ENCODE measurements around the gene CYP4F8. TPM values are rescaled to one million over a fixed set of nuclear protein-coding genes. Genes with fewer than 3 reads are reported as not detected.
"Not testable (repeated sequence)": the region's sequence is repeated elsewhere in the genome, so short reads cannot be mapped to it uniquely, and the experiment has no call there.

The CYP4F8 gene
- total and polyA plus RNA-seq, 5 experiments from 2014 or later = not detected

DNA sequence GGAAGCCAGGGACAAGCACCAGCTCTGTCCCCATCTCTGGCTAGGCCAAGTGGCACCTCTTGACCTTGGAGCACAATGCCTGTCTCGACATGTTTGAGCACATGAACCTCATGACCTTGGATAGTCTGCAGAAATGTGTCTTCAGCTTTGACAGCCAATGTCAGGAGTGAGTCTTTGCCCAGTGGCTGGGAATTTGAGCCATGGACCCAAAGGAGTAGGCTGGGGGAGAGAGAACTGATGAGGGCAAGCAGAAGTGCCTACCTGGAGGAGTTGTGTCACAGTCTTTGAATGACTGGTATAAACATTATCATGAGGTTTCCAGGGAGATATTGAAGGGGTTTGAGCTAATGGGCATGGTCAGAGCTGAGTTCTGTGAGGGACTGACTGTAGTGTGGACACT lies 51.2 kb downstream of the CYP4F8 start:
- no peak overlapping the region for H3K27ac Mint-ChIP-seq
- H3K4me1 Mint-ChIP-seq = no peaks in the 10 kb centered on the region
- ATAC-seq (no peak), DNase-seq (no peak)
- no peak overlapping the region for H3K4me3 Mint-ChIP-seq
- POLR2A ChIA-PET = no interaction called here
- H3K36me3 Mint-ChIP-seq = no peaks in the 10 kb centered on the region
- peaks cover 0 to 5% (median 0%) of the 10 kb centered on the region in 9 donors for H3K9me3 Mint-ChIP-seq
- H3K27me3 Mint-ChIP-seq = peaks cover 0 to 24% (median 15%) of the 10 kb centered on the region in 5 donors

DNA sequence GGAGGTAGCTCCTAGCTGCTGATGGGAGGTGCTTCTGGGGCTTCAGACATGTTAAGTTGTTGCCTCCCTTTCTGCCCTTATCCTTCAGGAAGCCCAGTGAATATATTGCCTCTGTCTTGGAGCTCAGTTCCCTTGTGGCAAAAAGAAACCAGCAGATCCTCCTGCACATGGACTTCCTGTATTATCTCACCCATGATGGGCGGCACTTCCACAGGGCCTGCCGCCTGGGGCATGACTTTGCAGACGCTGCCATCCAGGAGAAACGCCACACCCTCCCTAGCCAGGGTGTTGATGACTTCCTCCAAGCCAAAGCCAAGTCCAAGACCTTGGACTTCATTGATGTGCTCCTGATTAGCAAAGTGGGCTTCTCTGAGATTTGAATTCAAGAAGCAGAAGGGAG lies 51.9 kb downstream of the CYP4F8 start:
- POLR2A ChIA-PET = no interaction called here
- Mint-ChIP-seq H3K27ac (no peak overlapping the region), H3K9me3 (peaks cover 0 to 5% (median 0%) of the 10 kb centered on the region in 9 donors), H3K4me1 (peaks cover 0 to under 1% (median under 1%) of the 10 kb centered on the region in 4 donors), H3K27me3 (peaks cover 0 to 23% (median 14%) of the 10 kb centered on the region in 5 donors), H3K36me3 (no peaks in the 10 kb centered on the region), H3K4me3 (no peak overlapping the region)
- no peak for ATAC-seq
- no peak for DNase-seq

DNA sequence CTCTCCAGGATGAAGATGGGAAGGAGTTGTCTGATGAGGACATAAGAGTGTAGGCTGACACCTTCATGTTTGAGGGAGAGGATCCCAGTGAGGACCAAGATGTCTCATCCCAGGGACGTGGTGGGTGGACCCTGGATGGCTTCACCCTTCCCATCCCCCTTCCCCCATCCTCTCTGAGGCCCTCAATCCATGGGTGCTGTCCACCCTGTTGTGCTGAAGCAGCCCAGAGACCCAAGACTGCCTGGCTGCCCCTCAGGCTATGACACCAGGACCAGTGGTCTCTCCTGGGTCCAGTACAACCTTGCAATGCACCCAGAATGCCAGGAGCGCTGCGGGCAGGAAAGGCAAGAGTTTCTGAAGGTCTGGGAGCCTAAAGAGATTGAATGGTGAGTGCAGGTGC lies 54.4 kb downstream of the CYP4F8 start:
- Mint-ChIP-seq H3K4me3 (no peak overlapping the region), H3K4me1 (peaks cover 14 to 22% (median 19%) of the 10 kb centered on the region in 4 donors), H3K36me3 (no peaks in the 10 kb centered on the region), H3K9me3 (peaks cover 0 to 3% (median 0%) of the 10 kb centered on the region in 9 donors), H3K27ac (no peak overlapping the region), H3K27me3 (peaks cover 0 to 11% (median 4%) of the 10 kb centered on the region in 5 donors)
- ATAC-seq (no peak), DNase-seq (no peak)
- POLR2A ChIA-PET = no interaction called here

DNA sequence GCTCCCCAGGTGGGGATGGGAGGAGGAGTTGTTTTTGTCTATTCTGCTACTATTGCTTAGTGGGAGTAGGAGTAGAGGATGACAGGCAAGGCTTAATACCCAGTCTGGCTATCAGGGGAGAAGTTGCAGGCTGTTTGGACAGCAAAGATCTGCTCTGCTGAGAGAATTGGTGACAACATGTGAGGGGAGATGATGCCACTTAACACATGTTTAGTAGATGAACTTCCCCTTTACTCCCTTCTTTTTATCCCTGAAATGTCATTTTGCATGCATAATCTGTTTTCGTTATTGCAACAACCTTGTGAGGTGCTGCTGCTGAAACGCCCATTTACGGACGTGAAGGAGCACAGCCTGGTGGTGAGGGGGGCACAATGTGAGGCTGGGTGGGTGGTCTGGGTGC lies 54.9 kb downstream of the CYP4F8 start:
- H3K4me1 Mint-ChIP-seq = peaks cover 17 to 25% (median 22%) of the 10 kb centered on the region in 4 donors

DNA sequence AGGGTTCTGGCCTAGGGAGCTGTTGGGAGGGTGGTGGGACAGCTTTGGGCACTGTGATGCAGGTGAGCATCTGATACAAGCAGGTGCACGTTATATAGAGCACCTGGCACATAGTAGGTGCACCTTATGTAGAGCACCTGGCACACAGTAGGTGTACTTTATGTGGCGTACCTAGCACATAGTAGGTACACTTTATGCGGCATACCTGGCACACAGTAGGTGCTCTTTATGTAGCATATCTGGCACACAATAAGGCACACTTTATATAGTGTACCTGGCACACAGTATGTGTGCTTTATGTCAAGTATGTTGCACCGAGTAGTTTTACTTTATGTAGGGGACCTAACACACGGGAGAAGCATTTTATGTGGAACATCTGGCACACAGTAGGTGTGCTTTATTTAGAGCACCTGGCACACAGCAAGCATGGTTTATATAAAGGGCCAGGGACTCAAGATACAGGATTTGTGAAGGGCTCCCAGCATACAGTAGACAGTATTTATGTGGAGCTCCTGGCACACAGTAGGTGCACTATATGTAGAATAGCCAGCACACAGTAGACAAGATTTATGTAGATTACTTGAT lies 56.3 kb downstream of the CYP4F8 start:
- H3K27ac Mint-ChIP-seq = peak overlapping the region in 2 of 10 donors; percentile 46 to 52
- DNase-seq (no peak), ATAC-seq (no peak)
- H3K4me3 Mint-ChIP-seq = no peak overlapping the region
- no peaks in the 10 kb centered on the region for H3K36me3 Mint-ChIP-seq
- no peaks in the 10 kb centered on the region for H3K9me3 Mint-ChIP-seq
- POLR2A ChIA-PET = no interaction called here
- peaks cover 19 to 34% (median 25%) of the 10 kb centered on the region in 4 donors for H3K4me1 Mint-ChIP-seq
- H3K27me3 Mint-ChIP-seq = peaks cover 0 to 4% (median 0%) of the 10 kb centered on the region in 5 donors

More for the DNA sequence above, 54.9 kb downstream of the CYP4F8 start:
- no peak for ATAC-seq
- no peaks in the 10 kb centered on the region for H3K36me3 Mint-ChIP-seq
- no peak overlapping the region for H3K4me3 Mint-ChIP-seq
- POLR2A ChIA-PET = no interaction called here
- no peak overlapping the region for H3K27ac Mint-ChIP-seq
- DNase-seq = no peak
- peaks cover 0 to 8% (median 3%) of the 10 kb centered on the region in 5 donors for H3K27me3 Mint-ChIP-seq
- peaks cover 0 to 1% (median 0%) of the 10 kb centered on the region in 9 donors for H3K9me3 Mint-ChIP-seq

DNA sequence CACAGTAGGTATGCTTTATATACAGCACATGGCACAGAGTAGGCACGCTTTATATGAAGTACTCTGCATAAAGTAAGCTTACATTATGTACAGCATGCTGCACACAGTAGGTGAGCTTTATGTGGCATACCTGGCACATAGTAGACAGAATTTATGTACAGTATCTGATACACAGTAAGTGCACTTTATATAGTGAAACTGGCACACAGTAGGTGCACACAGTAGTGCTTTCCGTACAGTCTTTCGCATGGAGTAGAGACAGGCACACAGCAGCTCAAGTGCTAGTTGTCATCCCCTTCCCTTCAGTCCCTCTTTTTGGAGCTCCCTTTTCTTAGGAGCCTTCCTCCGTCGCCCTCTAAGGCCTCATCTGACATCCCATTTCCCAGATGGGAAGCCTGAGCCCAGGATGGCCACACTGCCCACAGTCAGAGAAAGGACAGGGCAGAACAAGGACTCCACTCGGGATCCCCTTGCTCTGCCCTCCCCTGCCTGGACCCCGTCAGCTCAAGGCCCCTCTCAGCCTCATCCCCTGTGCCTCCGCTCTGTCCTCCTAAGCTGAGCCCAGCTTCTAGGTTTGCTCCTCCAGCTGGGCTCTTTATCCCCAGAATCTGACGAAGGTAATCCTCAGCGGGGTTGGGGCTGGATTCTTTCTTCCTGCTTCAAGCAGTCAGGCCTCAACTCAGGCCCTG lies 57.0 kb downstream of the CYP4F8 start:
- peaks cover 19 to 39% (median 25%) of the 10 kb centered on the region in 4 donors for H3K4me1 Mint-ChIP-seq
- H3K27ac Mint-ChIP-seq = peak overlapping the region in 9 of 10 donors; percentile 46 to 91 (median 71)

DNA sequence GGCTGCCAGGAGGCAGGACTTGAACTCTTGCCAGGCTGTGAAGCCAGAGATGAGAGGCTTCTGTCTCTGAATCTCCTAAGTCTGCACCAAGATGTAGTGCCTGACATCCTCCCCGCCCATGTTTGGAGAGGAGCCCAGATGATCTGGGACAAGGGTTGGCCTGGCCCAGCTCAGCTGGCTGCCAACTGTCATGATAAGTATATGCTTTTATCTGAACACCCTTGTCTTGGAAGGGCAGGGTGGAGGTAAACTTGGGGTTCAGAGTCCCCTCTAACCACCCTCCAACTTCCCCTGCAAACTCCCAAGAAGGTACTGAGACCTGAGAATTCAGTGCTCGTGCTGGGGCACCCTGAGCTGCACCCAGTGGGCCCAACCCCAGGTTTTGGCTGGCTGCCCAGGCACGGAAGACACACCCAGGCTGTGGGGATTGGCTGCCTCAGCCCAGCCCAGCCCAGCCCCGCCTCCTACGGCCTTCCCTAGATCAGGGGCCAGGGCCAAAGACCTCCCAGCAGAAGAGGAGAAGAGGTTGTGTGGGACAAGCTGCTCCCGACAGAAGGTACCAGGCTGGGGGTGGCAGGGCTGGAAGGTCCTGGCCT lies 57.7 kb downstream of the CYP4F8 start, which contains the start of gene CYP4F12:
Gene CYP4F12 (plus strand): TSS at position 508 of the 596 bp plus-strand sequence. CDS start 443 bp downstream, outside the sequence.
- Mint-ChIP-seq H3K4me3 (peak within 1 kb of the TSS in 6 of 10 donors; percentile 22 to 71 (median 40)), H3K27me3 (peaks cover 0 to 4% (median 0%) of the 10 kb centered on the region in 5 donors), H3K36me3 (no peaks in the 10 kb centered on the region), H3K9me3 (peaks cover 0 to 6% (median 0%) of the 10 kb centered on the region in 9 donors), H3K4me1 (peaks cover 19 to 39% (median 25%) of the 10 kb centered on the region in 4 donors), H3K27ac (peak within 1 kb of the TSS; percentile 46 to 91 (median 80))
- DNase-seq (peak in 8 of 10 donors; percentile 3 to 70 (median 30)), ATAC-seq (peak; percentile 77 to 78)
- POLR2A ChIA-PET = interaction anchor here (0.5 to 0.7 kb wide), 3 partner anchors 164 to 932 kb away, joined by 3 read pairs; no protein-coding TSS in a partner anchor

More for the DNA sequence above, 57.0 kb downstream of the CYP4F8 start:
- DNase-seq (no peak), ATAC-seq (no peak)
- Mint-ChIP-seq H3K27me3 (peaks cover 0 to 4% (median 0%) of the 10 kb centered on the region in 5 donors), H3K4me3 (peak overlapping the region in 1 of 10 donors; percentile 51), H3K36me3 (no peaks in the 10 kb centered on the region), H3K9me3 (no peaks in the 10 kb centered on the region)
- POLR2A ChIA-PET = interaction anchor here (0.7 kb wide), 1 partner anchor 165 kb away, joined by 3 read pairs; no protein-coding TSS in a partner anchor

DNA sequence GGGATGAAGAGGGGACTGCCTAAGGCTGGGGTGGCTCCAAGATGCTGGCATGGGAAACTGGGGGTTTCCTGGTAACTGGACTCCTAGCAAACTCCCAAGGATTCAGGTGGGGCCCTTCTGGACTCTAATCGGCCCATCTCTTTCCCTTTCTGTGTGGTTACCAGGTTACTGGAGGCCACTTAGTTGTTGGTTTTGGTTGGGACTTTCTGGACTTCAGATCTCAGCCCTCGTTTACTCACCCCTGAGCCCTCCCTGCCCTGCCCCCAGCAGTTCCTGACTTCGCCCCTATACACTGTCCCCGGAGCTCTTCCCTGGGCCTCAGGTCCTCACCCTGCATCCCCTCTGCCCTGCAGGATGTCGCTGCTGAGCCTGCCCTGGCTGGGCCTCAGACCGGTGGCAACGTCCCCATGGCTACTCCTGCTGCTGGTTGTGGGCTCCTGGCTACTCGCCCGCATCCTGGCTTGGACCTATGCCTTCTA lies 58.2 kb downstream of the CYP4F8 start:
- DNase-seq (no peak), ATAC-seq (peak; percentile 70 to 84)
- Mint-ChIP-seq H3K27me3 (peaks cover 0 to 8% (median 0%) of the 10 kb centered on the region in 5 donors), H3K27ac (peak overlapping the region in 8 of 10 donors; percentile 13 to 91 (median 81)), H3K4me3 (peak overlapping the region in 6 of 10 donors; percentile 22 to 71 (median 40)), H3K4me1 (peaks cover 19 to 39% (median 25%) of the 10 kb centered on the region in 4 donors), H3K9me3 (peaks cover 0 to 11% (median 0%) of the 10 kb centered on the region in 9 donors), H3K36me3 (no peaks in the 10 kb centered on the region)
- POLR2A ChIA-PET = interaction anchor here (0.5 to 0.7 kb wide), 3 partner anchors 163 to 933 kb away, joined by 3 read pairs; no protein-coding TSS in a partner anchor

DNA sequence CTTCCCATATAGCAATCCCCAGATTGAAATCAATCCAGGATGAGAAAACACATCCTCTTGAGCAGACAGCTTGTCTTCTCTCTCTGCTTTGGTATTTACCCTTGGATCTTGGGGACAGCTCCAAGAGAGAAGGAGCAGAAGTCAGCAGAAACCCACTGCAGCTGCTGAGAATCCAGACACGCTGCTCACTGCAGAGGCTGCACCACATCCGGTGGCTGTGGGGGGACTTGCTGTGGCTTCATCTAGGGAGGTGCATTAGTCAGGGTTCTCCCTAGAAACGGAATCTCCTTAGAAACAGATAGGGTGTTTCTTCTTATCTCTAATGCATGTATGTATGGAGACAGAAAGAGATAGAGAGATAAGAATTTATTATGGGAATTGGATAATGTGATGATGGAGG lies 60.5 kb downstream of the CYP4F8 start:
- ATAC-seq = peak in 1 of 2 donors; percentile 35
- peak overlapping the region in 3 of 10 donors; percentile 7 to 69 (median 26) for H3K27ac Mint-ChIP-seq
- no peak for DNase-seq

DNA sequence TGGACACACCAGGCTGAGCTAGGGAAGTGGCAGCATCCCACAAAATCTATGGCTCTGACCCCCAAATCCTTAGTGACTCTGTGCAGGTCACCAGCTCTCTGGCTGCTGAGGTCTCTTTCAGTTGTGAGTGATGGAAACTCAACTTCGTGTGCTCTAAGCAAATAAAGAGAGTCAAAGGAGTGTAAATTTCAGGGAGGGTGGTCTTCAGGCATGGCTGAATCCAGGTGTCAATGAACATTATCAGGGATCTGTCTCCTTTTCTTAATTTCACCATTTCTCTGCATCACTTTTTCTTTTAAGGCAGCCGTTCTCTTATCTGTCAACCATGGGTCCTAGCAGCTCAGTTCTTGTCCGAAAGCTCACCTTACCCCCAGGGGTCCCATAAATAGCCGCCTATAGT lies 64.1 kb downstream of the CYP4F8 start:
- peaks cover 18 to 48% (median 23%) of the 10 kb centered on the region in 5 donors for H3K27me3 Mint-ChIP-seq
- POLR2A ChIA-PET = no interaction called here
- peaks cover 2 to 21% (median 10%) of the 10 kb centered on the region in 4 donors for H3K4me1 Mint-ChIP-seq
- H3K4me3 Mint-ChIP-seq = no peak overlapping the region
- no peak overlapping the region for H3K27ac Mint-ChIP-seq
- DNase-seq (no peak), ATAC-seq (no peak)
- H3K36me3 Mint-ChIP-seq = peaks cover 0 to 3% (median 0%) of the 10 kb centered on the region in 3 donors
- H3K9me3 Mint-ChIP-seq = peaks cover 0 to 14% (median 0%) of the 10 kb centered on the region in 9 donors

More for the DNA sequence above, 60.5 kb downstream of the CYP4F8 start:
- no peak overlapping the region for H3K4me3 Mint-ChIP-seq
- POLR2A ChIA-PET = no interaction called here
- no peaks in the 10 kb centered on the region for H3K36me3 Mint-ChIP-seq
- H3K27me3 Mint-ChIP-seq = peaks cover 0 to 19% (median 3%) of the 10 kb centered on the region in 5 donors
- H3K9me3 Mint-ChIP-seq = peaks cover 0 to 13% (median 0%) of the 10 kb centered on the region in 9 donors
- H3K4me1 Mint-ChIP-seq = peaks cover 19 to 39% (median 25%) of the 10 kb centered on the region in 4 donors

DNA sequence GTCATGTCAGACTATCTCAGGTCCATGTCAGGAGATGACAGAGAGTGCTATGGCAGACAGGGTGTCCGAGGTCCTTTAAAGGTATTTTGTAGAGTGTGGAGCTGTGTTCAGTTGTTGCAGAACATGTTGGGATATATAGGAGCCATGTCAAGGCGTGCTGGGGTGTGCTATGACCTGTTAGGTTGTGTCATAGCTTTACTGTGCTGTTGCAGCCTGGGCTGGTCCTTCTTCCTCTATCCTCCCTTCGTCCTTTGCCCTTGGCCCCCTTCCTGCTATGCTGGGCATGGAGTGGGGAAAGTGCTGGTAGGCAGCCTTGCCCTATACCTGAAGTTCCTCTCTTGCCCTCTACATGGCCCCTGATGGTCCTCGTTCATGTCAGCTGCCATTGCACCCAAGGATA lies 64.8 kb downstream of the CYP4F8 start:
- H3K4me1 Mint-ChIP-seq = peaks cover 0 to 14% (median 4%) of the 10 kb centered on the region in 4 donors
- DNase-seq, POLR2A ChIA-PET, H3K4me3 Mint-ChIP-seq, H3K27ac Mint-ChIP-seq, H3K36me3 Mint-ChIP-seq, ATAC-seq: not testable (repeated sequence)
- peaks cover 22 to 53% (median 29%) of the 10 kb centered on the region in 5 donors for H3K27me3 Mint-ChIP-seq
- H3K9me3 Mint-ChIP-seq = peaks cover 0 to 22% (median 0%) of the 10 kb centered on the region in 9 donors
